Medulla oblongata (tissue), 1 donor: ENCODE results near the gene CROCC.
"Not testable (repeated sequence)": the region's sequence is repeated elsewhere in the genome, so short reads cannot be mapped to it uniquely, and the experiment has no call there.

ENCODE experiments used
- DNase-seq: peaks from one replicate; pipeline ENCODE4 v3.0.0-alpha.2; 2015; ENCODE audit errors: extremely low spot score

The CROCC gene

DNA sequence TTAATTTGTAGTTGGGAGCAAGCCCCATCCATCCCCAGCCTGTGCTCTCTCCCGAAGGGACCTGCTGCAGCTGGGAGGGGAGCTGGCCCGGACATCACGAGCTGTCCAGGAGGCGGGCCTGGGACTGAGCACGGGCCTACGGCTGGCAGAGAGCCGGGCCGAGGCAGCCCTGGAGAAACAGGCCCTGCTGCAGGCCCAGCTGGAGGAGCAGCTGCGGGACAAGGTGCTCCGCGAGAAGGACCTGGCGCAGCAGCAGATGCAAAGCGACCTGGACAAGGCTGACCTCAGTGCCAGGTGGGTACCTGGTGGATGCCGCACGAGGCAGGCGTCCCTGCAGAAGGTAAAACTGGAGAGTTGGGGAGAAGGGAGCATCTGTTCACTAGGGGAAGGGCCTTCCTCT, 14.8 kb downstream of the CROCC start:
- not testable (repeated sequence) for DNase-seq

DNA sequence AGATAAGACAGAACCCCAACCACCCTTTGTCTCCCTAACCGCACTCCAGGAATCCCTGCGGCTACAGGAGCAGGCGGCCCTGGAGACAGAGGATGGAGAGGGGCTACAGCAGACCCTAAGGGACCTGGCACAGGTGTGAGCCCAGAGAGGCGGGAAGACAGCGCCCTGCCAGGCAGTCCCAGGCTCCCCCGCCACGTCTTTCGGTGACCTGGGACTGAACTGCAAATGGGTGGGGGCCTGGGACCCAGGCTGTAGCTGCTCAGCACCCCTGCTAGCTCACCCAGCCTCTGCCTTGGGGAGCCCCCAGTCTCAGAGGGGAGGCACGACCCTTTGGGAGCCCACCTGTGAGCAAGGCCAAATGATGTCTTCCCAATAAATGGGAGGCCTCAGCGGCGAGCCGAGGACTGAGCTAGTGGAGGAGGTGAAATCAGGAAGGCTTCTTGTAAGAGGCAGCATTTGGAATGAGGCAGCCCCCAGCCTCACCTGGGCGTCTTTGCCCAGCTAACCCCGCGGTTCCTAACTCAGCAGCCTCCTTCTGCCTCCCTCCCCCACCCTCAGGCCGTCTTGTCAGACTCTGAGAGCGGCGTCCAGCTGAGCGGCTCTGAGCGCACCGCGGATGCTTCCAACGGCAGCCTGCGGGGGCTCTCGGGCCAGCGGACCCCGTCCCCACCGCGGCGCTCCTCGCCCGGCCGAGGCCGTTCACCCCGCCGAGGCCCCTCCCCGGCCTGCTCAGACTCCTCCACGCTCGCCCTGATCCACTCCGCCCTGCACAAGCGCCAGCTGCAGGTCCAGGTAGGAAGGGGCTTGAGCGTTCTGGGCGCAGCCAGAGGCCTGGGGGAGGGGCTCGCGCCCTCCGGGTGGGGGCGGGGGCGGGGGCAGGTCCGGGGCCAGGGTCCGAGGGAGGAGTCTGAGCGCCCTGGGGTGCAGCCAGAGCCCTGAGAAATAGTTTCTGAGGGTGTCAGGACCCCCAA, 16.9 kb downstream of the CROCC start:
- no peak for DNase-seq

DNA sequence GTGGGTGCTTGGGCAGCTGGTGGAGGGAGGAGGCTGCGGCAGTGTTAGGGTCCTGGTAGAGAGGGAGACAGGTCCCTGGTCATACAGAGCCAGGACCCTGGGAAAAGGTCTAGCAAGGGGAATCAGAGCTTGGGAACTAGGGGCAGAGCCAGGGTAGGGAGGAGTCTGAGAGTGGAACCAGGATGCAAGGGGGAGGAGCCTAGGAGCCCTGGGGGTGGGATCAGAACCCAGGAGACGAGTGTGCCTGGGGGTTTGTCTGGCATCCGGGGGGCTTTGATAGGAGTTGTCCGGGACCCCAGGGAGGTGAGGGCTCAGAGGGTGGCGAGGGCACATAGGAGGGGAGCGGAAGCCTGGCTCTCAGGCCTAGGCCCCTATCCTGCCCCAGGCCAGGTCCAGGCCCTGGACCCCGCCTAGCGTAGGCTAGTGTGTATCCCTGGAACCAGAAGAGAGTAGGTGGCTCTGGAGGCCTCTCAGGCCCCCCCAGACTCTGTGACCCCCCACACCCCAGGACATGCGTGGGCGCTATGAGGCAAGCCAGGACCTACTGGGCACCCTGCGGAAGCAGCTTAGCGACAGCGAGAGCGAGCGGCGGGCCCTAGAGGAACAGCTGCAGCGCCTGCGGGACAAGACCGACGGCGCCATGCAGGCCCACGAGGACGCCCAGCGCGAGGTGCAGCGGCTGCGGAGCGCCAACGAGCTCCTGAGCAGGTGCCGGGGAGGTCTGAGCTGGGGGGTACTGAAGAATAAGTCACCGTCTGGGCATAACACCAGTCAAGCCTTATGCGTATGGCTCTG, 17.9 kb downstream of the CROCC start:
- DNase-seq, result not testable (repeated sequence)

DNA sequence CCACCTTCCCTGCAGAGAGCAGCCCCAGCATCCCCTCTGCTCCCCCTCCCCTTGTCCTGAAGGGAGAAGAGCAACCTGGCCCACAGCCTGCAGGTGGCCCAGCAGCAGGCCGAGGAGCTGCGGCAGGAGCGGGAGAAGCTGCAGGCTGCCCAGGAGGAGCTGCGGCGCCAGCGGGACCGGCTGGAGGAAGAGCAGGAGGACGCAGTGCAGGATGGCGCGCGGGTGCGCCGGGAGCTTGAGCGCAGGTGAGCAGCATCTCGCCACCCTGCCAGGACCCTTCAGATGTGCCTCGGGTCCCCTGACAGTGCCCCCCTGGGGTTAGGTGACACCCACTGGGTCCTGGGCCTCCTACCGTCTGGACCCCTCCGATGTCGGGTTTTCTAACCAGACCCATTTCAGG, 22.3 kb downstream of the CROCC start:
- no peak for DNase-seq

DNA sequence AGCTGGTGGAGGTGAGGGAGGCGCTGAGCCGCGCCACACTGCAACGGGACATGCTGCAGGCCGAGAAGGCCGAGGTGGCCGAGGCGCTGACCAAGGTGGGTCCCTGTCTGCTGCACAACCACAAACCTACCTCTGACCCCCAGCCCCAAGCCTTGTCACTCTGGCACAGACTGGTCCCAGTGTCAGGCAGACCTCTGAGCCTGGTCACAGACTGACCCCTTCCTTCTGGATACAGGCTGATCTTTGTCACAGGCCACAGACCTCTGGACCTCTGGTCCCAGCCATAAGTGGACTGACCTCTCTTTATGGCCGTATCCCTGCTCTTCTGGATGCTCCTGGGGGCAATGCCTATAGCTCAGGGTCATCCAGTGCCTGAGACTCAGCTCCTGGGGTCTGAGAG, 23.8 kb downstream of the CROCC start:
- not testable (repeated sequence) for DNase-seq

DNA sequence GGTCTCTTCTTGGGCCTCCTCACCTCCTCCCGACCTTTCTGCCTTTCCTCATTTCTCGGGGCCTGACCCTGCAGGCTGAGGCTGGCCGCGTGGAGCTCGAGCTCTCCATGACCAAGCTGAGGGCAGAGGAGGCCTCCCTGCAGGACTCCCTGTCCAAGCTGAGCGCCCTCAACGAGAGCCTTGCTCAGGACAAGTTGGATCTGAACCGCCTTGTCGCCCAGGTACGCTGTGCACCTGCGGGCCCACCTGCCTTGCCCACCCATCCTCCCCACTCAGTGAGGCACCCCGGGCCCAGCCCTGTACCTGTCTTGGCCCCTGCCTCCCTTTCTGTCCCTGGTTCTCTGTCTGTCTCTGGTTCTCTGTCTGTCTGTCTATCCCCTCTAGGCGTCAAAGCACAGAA, 24.5 kb downstream of the CROCC start:
- DNase-seq, result not testable (repeated sequence)

DNA sequence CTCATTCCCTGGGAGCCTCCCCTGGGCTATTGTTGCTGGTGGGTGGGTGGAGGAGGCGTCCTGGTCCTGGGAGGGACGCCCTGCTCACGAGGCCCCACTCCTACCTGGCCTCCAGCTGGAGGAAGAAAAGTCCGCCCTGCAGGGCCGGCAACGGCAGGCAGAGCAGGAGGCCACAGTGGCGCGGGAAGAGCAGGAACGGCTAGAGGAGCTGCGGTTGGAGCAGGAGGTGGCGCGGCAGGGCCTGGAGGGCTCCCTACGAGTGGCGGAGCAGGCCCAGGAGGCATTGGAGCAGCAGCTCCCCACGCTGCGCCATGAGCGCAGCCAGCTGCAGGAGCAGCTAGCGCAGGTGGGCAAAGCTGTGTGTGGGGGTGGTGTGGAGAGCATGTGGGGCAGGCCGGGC, 24.9 kb downstream of the CROCC start:
- DNase-seq, result no peak

DNA sequence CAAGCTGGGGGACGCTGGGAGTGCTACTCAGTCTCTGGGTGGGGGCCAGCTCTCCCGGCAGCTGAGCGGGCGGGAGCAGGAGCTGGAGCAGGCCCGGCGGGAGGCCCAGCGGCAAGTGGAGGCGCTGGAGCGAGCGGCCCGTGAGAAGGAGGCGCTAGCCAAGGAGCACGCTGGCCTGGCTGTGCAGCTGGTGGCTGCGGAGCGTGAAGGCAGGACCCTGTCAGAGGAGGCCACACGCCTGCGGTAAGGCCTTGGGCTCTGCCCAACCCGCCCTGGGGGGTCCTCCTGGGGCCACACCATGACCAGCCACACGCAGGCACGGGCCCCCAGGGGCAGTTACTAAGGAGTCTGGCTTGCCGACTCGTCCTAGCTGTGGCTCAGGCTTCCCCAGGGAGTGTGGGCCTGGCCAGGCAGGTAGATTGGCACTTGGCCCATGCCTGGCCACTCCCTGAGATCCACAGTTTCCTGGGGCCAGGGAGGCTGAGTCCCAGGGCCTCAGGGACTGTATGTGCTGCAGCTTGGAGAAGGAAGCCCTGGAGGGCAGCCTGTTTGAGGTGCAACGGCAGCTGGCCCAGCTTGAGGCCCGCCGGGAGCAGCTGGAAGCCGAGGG, 26.7 kb downstream of the CROCC start:
- not testable (repeated sequence) for DNase-seq

DNA sequence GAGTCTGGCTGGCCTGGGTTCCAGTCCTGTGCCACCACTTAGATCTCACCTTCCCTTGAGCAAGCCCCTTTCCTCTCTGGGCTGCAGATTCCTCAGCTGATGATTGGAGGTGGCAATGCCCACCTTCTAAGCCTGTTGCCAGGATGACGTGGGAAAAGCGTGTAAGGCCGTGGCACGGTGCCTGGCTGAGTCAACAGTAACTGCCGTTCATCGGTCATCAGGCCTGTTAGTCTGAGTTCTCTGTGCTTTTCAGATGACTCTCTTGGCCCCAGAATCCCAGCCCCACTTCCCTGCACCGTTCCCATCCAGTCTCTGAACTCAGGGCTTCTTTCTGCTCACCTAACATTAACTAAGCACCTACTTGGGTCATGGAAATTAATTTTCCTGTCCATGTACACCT, 27.3 kb downstream of the CROCC start:
- DNase-seq, result not testable (repeated sequence)

DNA sequence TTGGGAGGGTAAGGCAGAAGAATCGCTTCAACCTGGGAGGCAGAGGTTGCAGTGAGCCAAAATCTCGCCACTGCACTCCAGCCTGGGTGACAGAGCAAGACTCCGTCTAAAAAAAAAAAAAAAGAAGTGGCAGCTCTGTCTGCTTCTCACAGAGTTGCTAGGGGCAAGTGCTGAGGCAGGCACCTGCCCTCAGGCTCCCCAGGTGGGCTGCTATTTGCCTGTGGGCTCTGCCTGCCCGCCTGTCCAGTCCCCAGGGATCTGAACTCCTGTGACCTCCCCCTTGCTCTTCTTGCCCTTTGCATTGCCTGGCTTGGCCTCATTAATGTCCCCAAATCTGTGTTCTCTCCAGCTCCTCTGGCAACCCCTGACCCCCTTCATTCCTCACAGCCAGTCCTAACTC, 30.6 kb downstream of the CROCC start:
- DNase-seq, result not testable (repeated sequence)

DNA sequence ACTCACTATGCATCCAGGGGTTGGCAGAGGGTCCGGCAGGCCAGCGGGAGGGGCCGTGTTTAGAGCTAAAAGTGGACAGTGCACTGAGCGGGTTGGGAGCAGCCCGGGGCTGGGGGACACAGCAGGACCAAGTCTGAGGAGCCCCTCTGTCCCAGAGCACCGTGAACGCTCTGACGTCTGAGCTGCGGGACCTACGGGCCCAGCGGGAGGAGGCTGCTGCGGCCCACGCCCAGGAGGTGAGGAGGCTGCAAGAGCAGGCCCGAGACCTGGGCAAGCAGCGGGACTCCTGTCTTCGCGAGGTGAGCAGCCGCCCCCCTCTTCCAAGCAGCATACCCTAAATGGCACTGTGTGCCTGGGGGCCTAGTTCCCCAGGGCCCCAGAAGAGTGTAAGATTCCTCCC, 32.8 kb downstream of the CROCC start:
- DNase-seq, result no peak

DNA sequence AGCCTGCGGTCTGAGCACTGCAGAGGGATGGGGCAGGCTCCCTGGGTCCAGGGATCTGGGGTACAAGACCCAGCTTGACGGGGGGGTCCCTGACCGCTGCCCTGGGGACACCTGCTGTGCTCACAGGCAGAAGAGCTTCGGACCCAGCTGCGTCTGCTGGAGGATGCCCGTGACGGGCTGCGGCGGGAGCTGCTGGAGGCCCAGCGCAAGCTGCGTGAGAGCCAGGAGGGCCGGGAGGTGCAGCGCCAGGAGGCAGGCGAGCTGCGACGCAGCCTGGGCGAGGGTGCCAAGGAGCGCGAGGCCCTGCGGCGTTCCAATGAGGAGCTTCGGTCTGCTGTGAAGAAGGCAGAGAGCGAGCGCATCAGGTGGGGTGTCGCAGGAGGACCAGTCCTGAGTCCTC, 33.5 kb downstream of the CROCC start:
- no peak for DNase-seq

DNA sequence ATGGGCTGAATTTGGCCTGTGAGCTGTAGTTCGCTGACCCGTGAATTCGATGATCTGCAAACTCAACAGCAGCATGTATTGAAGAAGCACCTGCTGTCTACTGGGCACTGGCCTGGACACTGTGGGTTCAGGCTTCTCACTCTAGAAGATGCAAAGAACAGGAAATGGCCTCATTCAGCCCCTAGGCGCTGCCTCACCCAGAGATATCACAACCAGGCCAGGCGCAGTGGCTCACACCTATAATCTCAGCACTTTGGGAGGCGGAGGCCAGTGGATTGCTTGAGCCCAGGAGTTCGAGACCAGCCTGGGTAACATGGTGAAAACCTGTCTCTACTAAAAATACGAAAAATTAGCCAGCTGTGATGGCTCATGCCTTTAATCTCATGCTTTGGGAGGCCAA, 35.0 kb downstream of the CROCC start:
- DNase-seq, result no peak

DNA sequence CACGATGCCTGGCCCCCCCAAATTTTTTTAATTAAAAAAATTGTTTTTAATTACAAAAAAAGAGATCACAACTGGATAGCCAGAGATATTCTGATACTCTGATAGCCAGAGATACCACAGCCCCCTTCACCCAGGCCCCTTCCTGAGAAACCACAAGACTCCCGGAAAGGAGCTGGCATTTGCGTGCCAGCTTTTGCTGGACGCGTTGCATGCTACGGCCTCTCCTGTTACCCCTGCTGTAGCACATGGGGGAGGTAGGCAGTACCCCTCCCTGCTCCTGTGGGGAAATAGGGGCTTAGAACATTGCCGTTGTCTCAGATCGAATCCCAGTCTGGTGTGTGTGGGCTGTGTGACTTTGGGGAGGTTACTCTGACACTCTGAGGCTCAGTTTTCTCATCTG, 36.0 kb downstream of the CROCC start:
- no peak for DNase-seq

DNA sequence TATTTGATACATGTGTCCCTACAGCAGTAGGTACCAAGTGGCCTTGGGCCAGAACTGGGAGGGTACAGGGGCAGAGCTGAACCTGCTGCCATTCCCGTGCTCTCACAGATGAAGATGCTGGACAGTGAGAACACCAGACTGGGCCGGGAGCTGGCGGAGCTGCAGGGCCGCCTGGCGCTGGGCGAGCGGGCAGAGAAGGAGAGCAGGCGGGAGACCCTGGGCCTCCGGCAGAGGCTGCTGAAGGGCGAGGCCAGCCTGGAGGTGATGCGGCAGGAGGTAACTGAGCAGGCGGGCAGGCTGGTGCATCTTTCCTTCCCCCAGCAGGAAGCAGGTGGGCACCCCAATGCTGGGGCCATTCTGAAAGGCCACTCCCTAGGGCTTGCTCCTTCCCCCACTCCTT, 36.7 kb downstream of the CROCC start:
- DNase-seq, result no peak

DNA sequence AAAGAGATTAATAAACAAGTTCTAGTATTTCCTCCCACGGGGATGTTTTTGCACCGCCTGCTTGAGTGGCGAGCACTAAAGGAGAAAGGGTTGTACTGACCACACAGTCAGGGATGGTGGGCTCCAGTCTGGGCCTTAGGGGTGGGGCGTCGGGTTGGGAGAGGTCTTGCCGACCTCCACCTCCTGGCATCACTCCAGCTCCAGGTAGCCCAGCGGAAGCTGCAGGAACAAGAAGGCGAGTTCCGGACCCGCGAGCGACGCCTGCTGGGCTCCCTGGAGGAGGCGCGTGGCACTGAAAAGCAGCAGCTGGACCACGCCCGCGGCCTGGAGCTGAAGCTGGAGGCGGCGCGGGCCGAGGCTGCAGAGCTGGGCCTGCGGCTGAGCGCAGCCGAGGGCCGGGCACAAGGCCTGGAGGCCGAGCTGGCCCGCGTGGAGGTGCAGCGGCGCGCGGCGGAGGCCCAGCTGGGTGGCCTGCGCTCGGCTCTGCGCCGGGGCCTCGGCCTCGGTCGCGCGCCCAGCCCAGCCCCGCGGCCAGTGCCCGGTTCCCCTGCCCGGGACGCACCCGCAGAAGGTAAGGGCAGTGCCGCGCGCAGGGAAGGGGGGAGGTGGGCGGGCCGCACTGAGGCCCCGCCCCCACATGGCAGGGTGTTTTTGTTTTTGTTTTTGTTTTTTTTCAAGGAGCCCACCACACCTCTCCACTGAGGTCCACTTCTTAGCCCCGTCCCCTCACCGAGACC, 39.0 kb downstream of the CROCC start:
- peak; percentile 23 for DNase-seq

DNA sequence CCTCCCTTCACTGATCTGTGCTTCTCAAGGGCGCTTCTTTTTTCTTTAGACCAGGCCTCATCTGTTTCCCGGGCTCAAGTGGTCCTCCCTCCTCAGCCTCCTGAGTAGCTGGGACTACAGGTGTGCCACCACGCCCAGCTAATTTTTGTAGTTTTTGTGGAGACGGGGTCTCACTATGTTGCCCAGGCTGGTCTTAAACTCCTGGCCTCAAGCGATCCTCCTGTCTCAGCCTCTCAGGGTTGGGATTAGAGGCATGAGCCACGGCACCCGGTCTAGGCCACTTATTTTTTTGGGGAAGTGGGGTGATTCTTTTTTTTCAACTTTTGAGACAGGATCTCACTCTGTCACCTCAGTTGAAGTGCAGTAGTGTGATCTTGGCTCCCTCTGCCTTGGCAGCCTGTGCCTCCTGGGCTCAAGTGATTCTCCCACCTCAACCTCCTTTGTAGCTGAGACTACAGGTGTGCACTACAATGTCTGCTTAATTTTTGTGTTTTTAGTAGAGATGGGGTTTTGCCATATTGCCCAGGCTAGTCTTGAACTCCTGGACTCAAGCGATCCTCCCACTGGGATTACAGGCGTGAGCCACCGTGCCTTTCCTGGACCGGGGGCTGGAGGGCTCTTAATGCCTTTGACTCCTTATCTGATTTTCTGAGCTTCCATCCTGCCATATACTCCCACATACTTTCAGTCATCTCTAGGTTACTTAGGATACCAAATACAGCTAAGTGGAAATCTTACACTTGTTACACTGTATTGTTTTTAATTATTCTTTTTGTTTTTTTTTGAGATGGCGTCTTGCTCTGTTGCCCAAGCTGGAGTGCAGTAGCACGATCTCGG, 39.8 kb downstream of the CROCC start:
- DNase-seq, result no peak

DNA sequence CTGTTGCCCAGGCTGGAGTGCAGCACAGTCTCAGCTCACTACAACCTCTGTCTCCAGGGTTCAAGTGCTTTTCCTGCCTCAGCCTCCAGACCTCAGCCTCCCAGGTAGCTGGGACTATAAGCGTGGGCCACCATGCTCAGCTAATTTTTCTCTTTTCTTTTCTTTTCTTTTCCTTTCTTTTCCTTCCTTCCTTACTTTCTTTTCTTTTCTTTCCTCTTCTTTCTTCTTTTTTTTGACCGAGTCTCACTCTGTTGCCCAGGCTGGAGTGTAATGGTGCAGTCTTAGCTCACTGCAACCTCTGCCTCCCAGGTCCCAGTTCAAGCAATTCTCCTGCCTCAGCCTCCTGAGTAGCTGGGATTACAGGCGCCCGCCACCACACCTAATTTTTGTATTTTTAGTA, 42.4 kb downstream of the CROCC start:
- not testable (repeated sequence) for DNase-seq

DNA sequence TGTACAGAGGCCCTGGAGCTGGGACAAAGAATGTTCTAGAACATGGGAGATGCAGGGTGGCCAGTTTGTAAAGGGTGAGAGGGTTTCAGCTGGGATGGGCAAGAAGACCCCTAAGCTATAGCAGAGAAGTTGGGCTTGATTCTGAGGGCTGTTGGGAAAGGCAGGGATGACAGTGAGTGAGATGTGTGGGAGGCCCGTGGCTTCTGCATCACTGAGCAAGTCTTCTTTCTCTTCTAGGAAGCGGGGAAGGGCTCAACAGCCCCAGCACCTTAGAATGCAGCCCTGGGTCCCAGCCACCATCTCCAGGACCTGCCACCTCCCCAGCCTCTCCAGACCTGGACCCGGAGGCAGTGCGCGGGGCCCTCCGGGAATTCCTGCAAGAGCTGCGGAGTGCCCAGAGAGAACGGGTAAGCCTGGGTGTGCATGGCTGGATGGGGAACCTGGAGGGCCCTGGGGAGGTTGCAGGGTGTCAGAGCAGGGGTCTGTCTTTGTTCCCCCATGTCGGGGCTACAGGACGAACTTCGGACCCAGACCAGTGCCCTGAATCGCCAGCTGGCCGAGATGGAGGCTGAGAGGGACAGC, 43.8 kb downstream of the CROCC start:
- no peak for DNase-seq

DNA sequence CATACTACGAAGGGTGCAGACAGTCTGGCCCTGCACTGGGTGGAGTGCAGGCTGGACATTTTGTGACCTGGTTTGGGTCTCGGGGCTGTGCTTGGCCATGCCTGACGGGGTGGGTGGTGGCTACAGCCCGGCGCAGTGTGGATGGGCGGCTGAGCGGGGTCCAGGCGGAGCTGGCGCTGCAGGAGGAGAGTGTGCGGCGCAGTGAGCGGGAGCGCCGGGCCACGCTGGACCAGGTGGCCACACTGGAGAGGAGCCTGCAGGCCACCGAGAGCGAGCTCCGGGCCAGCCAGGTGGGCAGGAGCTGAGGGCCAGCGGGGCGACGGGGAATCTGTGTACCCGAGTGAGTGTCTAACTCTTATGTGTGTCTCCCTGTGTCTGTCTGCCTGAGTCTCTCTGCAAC, 44.6 kb downstream of the CROCC start:
- no peak for DNase-seq
